COLO829 (cell line): ENCODE measurements around the gene ERICH6B.
"Not testable (repeated sequence)": the region's sequence is repeated elsewhere in the genome, so short reads cannot be mapped to it uniquely, and the experiment has no call there.

Experiments used
- DNase-seq: peaks from one replicate; pipeline ENCODE4 v3.0.0; 2012; ENCODE audit warnings: low spot score

The ERICH6B gene

DNA sequence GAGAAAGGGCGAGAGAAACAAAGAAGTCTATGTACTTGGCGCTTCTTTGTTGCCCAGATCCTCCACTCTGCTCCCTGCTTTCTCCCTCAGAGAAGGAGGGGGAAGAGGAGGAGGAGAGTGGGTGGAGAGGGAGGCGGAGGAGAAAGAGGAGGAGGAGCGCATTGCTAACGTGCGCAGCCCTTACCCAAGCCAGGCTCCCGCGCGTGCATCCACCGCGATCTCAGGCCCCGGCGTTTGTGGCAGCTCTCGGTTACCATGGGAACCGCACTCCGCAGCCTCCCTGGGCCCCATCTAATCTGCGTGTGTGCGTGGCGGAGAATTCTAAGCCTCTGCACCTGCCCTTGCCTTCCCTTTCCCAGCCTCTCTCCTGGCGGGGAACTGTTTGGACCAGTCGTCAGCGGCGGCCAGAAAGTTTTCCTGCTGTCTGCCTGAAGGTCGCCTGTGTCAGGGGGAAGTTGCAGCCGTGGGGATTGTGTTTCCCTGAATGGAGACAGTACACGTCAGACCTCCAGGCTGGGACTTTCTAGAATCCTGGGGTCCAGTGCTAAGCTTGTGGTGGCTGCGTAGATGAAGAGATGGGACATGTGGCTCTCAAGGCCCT lies at the start of gene ERICH6B:
Gene ERICH6B, minus strand, starts transcription at position 239 of the 601 bp plus-strand sequence. CDS start 18,734 bp downstream, outside the sequence.
- peak; percentile 87 for DNase-seq

DNA sequence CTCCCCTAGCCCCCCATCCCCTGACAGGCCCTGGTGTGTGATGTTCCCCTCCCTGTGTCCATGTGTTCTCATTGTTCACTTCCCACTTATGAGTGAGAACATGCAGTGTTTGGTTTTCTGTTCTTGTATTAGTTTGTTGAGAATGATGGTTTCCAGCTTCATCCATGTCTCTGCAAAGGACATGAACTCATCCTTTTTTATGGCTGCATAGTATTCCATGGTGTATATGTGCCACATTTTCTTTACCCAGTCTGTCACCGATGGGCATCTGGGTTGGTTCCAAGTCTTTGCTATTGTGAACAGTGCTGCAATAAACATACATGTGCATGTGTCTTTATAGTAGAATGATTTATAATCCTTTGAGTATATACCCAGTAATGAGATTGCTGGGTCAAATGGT lies 47.4 kb upstream of the ERICH6B start:
- DNase-seq = not testable (repeated sequence)

DNA sequence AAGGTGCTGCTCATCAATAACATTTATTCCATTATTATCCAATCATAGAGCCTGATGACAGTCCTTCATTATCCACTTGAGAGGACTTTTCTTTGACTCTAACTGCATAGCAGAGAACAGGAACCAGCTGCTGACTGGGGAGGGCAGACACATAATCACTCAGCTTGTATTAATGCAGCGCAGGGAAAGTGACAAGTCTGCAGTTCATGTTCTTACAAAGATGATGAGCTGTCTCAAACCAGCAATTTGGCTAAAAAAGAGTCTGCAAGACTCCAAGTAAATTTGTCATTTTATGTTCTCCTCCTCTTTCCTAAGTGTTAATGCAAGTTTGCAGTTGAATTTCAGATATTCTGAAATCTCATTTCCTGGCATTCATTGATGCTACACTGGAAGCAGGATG lies 46.6 kb upstream of the ERICH6B start:
- no peak for DNase-seq

DNA sequence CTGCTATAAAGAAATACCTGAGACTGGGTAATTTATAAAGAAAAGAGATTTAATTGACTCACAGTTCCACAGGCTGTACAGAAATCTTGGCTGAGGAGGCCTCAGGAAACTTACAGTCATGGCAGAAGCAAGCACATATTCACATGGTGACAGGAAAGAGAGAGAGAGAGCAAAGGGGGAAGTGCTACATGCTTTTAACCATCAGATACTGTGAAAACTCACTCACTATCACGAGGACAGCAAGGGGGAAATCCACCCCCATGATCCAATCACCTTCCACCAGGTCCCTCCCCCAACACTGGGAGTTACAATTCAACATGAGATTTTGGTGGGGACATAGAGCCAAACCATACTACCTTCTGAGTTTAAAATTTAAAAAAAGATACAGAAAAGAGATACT lies 44.9 kb upstream of the ERICH6B start:
- DNase-seq = not testable (repeated sequence)

DNA sequence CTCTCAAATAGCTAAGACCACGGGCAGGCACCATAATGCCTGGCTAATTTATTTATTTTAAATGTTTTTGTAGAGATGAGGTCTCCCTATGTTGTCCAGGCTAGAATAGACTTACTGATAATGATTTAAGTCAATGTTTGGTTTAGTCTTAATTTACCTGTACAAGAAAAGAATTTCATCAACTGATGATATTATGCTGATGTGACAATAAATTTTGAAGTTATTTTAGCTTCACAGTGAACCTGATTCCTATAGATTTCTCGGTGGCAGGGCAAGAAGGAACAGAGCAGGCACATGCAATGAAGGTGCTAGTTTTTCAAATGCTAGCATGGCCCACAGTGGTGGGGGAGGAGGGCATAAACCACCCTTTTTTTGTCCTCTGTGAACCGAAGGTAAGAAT lies 44.0 kb upstream of the ERICH6B start:
- DNase-seq = no peak

DNA sequence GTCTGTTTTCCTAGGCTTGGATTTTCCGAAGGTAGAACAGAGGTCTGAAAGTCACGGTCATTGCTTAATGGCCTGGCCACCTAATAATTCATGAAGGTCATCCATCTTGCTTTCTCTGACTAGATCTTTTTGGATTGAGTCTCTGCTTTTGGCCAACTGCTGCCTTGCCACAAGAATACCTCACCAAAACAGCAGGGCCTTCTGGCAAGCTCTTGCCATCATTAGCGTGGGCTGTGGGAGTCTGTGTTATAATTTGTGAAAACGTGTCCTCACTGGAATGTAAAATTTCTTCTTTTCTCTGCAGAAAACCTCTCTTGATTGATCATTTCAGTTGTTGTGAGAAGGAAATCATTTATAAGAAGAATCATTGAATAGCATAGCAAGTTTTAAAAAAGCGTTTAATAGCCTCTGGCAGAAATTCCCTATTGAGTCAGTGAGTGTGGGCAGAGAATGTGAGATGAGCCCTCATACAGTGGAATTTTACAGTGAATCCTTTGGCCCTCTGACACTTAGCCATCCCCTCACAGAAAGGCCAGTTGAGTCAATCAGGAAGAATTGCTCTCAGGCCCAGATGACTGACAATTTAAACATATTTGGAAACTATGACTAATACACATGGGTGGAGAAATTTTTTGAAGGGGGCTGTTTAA lies 43.2 kb upstream of the ERICH6B start:
- peak; percentile 84 for DNase-seq

DNA sequence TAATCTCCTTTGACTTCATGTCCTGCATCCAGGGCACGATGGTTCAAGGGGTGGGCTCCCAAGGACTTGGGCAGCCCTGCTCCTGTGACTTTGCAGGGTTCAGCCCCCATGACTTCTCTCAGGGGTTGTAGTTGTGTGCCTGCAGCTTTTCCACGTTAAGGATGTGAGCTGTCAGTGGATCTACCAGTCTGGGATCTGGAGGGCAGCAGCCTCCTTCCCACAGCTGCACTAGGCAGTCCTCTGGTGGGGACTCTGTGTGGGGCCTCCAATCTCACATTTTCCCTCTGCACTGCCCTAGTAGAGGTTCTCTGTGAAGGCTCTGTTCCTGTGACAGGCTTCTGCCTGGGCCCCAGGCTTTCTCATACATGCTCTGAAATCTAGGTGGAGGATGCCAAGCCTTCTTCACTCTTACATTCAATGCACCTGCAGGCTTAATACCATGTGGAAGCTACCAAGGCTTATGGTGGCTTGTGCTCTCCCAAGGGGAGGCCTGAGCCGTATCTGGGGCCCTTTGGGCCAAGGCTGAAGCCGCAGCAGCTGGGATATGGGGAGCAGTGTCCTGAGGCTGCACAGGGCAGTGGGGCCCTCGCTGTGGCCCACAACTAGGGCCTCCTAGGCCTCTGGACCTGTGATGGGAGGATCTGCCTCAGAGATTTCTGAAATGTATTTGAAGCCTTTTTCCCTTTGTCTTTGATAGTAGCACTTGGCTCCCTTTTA lies 39.3 kb upstream of the ERICH6B start:
- no peak for DNase-seq

DNA sequence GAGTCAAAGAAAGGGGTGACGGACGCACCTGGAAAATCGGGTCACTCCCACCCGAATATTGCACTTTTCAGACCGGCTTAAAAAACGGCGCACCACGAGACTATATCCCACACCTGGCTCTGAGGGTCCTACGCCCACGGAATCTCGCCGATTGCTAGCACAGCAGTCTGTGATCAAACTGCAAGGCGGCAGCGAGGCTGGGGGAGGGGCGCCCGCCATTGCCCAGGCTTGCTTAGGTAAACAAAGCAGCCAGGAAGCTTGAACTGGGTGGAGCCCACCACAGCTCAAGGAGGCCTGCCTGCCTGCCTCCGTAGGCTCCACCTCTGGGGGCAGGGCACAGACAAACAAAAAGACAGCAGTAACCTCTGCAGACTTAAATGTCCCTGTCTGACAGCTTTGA lies 29.7 kb upstream of the ERICH6B start:
- not testable (repeated sequence) for DNase-seq

DNA sequence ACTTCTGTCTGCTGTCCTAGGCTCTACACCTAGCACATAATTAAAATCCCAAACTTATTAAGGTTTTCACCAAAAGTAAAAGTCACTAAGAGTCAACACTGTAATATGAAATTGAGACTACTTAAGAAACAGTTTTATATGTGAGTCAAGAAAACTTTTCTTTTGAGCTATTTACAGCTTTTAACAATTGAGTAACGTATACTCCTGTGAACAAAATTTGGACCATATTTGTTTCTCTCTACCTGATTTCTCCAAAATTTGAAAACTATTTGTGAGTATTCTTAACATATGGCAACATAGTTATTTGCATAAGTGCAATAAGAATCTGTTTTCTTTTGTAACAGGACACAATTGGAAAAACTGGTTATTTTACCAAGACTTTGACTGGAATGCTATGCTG lies 26.6 kb upstream of the ERICH6B start:
- DNase-seq = not testable (repeated sequence)

DNA sequence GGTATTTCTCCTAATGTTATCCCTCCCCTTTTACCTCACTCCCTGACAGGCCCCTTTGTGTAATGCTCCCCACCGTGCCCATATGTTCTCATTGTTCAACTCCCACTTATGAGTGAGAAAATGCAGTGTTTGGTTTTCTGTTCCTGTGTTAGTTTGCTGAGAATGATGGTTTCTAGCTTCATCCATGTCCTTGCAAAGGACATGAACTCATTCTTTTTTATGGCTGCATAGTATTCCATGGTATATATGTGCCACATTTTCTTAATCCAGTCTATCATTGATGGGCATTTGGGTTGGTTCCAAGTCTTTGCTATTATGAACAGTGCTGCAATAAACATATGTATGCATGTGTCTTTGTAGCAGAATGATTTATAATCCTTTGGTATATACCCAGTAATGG lies 19.8 kb upstream of the ERICH6B start:
- DNase-seq = not testable (repeated sequence)

DNA sequence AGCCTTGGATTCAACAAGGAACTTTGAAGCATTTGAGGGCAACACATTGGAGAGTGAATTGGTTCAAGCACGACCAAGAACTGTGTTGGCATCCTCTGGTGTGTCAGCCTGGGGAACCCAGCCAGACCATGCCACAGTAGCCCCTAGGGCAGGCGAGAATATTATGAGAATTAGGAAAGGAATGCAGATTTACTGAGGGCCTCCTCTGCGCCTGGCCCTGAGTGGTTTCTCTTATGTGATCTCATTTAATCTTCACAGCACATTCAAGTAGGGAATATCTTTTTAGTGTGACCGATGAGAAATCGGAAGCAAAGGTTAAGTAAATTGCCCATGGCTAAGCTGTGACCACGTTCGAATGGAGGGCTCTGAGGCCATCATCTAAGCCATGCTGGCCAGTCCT lies 15.3 kb upstream of the ERICH6B start:
- no peak for DNase-seq

DNA sequence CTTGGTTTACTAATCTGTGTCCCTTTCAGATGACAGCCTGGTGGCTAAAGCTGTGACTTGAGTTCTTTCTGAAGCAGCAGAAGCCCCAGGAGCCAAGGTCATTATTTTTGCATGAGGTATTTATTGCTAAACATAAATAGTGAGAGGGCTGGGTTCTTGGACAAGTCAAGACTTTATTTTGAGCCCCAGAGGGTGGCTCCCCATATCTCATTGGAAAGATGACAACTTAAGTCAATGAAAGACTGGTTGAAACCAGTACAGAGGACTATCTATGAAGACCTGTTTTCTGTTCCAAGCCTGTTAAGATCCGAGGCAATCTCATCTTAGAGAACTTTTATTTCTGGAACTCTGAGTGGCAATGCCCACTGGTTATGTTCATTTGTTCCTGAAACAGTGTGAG lies 14.4 kb upstream of the ERICH6B start:
- DNase-seq = no peak

DNA sequence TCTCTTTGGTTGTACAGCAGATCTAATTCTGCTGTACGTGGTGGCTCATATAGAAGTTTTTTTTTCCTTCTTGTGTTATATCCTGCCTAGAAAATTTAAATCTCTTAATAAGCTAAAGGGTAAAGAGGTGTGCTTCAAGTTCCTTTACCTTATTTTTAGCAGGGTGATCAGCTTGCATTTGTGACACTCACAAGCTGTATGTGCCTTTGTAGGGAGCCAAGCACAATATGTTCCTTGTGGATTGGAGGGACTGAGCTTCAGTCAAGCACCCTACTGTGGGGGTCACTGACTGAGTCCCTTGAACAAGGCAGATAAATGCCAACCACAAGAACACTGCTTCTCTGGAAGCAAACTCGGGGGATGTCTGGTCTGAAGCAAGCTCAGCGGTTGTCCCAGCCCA lies 12.6 kb upstream of the ERICH6B start:
- DNase-seq = no peak

DNA sequence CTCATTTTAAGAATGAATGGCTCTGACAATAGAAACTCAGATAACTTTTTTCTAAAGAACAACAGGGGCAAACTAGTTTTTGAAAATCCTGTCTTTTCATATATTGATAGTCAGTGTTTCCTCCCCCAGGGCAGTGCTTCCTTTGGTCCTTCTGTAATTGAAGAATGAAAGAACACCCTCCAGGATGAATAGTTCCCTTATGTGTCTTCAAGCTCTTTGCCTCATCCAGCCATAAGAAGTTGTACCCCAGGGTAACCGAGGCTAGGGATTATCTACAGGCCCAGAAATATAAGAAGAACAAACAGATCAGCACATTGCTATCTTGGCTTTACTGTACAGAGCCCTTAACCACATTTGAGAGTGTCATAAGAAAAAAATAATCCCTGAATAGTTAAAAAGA lies 12.1 kb upstream of the ERICH6B start:
- DNase-seq = no peak

DNA sequence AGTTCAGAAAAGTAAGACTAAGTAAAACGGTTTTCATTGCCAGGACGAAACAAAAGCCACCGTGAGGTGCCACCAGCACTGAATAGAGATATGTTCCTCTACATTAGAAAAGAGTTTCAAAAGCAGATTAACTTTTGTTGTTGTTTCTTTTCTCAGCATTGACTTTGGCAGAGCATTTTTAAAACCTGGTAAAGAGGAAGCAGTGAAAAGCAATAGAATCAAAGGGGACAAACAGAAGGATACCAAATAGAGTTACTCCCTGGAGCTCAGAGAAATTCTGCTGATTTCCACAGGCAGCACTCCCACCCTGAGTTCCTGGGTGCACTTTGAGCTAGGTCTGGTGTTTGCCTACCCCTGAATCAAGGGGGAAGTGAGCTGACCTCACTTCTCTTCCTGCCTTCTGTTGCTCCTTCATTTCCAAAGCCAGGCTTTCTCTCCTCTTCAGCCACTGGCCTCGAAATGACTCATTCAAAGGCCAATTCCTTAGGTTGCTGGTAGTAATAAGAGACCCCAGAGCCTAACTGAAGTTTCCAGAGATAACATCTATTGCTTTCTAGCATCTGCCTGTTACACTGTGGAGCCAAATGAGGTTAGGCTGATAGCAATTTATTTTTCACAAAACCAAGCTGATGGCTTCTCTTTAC lies 11.3 kb upstream of the ERICH6B start:
- no peak for DNase-seq

DNA sequence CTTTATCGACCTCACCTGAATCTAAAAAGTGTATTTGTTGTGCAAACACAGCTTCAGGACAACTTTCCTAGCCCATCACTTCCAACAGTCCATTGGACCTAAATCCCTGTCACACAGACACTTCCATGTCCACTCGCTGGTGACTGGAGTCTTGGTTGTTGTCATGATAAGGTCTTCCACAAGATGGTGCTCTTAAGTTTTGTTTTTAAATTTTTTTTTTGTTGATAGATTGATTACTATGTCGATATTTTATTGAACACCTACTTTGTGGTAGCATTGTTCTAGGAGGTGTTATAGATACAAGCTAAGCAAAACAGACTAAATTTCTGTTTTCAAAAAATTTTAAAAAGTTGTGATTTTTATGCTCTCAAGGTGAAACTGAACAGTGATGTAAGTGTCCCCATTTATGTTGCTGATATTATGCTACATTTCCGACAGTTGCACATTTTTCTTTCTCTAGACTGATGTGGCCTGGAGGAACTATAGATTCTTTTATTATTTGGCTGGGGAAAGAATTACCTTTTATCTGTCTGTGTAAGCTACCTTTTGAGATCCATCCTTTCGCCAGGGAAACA lies 8.1 kb upstream of the ERICH6B start:
- DNase-seq = peak; percentile 67

DNA sequence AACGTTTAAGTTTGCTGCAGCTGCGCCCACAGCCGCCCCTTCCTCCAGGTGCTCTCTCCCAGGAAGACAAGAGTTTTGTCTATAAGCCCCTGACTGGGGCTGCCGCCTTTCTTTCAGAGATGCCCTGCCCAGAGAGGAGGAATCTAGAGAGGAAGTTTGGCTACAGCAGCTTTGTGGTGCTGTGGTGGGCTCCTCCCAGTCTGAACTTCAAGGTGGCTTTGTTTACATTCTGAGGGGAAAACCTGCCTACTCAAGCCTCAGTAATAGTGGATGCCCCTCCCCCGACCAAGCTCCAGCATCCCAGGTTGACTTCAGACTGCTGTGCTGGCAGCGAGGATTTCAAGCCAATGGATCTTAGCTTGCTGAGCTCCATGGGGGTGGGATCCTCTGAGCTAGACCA lies 6.4 kb upstream of the ERICH6B start:
- DNase-seq = no peak

DNA sequence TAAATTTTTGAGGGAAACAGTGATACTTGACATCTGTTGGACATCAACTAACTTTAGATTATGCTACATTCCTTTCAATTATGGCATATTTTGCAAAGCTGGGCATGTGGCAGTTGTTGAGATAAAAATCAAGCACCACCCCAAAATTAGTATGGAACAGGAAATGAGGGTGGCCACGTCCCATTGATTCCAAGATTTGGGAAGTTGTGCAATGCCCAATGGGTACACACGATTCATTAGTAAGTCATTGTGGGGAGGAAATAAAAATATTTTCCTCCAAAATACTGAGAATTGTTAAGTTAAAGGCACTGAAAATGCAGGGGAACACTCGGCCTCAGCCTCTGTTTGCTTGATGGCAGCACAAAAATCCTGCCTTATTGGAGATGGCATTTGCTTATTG lies 7.6 kb downstream of the ERICH6B start:
- DNase-seq = no peak

DNA sequence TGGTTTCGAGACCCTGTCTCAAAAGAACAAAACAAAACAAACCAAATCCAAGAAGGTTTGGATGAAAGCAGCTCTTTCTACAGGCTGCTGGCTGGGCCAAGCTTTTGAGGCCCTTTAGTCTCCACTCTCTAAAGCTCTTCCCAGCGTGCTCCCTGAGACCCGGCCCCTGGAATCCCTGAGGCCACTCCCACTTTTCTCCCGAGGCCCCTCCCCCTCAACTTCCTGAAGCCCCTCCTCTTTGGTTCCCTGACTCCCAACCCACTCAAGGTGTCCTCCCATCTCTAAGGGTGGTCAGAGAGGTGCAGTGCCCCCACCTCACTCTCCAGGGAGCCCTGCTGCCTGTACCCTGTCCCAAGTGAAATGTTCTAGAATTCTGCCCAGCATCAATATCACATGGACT lies 10.6 kb downstream of the ERICH6B start:
- DNase-seq = no peak

DNA sequence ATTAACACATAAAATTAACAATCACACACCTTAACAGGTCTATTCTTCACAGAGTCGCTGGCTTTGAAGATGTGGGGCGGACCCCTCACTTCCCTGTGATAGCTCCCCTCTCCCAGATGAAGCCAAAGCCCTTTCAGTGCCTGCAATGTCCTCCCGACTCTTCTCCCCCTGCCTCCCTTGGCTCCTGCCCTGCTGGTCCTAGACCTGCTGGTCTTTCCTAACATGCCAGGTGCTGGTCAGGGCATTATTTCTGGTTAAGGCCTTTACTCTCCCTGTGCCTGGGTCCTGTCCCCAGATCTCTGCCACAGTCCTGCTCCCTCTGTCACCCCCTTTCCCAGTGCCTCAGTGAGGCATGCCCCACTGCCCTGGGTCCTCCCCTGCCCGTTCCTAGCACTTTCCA lies 12.2 kb downstream of the ERICH6B start:
- no peak for DNase-seq

DNA sequence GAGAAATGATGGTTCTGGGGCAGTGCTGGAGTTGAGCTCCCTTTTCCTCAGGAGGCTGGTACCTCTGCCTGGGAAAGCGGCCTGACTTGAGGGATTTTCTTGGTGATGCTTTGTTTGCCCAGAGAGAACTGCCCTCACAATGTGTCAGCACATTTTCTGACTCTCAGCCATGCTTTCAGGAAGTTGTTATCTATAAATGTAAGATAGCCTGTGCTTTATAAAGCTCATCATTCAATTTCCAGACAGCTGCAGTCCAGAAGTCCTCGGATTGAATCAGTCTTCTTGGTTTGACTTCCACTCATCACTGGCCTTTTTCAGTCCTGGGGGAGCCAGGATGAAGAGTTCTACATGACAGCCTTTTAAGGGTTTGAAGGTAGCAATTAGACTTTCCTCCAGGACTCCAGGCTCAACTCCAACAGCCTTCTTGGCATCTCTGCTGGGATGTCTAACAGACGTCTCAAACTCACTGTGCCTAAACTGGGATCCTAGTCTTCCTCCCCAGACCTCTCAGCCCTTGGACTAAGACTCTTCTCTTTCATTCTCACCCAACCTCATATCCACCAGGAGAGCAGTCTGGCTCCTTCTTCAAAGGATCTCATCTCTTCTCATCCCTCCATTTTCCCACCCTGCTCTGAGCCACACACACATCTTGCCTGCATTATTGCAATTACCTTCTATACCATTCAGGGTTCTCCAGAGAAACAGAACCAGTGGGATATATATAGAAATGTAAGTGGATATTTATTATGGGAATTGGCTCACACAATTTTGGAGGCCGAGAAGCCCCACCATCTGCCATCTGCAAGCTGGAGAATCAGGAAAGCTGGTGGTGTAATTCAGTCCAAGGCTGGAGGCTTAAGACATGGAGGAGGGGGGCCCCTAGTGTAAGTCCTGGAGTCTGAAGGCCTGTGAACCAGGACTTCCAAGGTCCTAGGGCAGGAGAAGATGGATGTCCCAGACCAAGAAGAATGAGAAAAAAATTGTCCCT lies 13.1 kb downstream of the ERICH6B start:
- no peak for DNase-seq
